ENCODE results near the gene MEGF11.

MEGF11 gene

GRCh38 chr15:66046751-66047150, 206.8 kb downstream of the MEGF11 start:
- no peak for ATAC-seq (ENCODE audit: low read depth)
- TF ChIP-seq, protein P1, sequence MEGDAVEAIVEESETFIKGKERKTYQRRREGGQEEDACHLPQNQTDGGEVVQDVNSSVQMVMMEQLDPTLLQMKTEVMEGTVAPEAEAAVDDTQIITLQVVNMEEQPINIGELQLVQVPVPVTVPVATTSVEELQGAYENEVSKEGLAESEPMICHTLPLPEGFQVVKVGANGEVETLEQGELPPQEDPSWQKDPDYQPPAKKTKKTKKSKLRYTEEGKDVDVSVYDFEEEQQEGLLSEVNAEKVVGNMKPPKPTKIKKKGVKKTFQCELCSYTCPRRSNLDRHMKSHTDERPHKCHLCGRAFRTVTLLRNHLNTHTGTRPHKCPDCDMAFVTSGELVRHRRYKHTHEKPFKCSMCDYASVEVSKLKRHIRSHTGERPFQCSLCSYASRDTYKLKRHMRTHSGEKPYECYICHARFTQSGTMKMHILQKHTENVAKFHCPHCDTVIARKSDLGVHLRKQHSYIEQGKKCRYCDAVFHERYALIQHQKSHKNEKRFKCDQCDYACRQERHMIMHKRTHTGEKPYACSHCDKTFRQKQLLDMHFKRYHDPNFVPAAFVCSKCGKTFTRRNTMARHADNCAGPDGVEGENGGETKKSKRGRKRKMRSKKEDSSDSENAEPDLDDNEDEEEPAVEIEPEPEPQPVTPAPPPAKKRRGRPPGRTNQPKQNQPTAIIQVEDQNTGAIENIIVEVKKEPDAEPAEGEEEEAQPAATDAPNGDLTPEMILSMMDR (IDR thresholded peaks at IDR 0.05; ENCODE audit: poor library complexity, severe bottlenecking): peak; percentile 34
- Histone ChIP-seq H3K27ac (ENCODE audit: poor library complexity, severe bottlenecking) (no peak overlapping the region), H3K4me3 (ENCODE audit: severe bottlenecking) (no peak overlapping the region), H3K36me3 (ENCODE audit: low read depth) (no peaks in the 10 kb centered on the region), H3K4me1 (ENCODE audit: insufficient read depth, poor library complexity, severe bottlenecking) (no peaks in the 10 kb centered on the region), H3K27me3 (ENCODE audit: insufficient read depth, poor library complexity, severe bottlenecking) (no peaks in the 10 kb centered on the region), H3K9me3 (ENCODE audit: severe bottlenecking) (no peaks in the 10 kb centered on the region)
- no peak for DNase-seq (ENCODE audit: low spot score)

- no peaks in the 10 kb centered on the region for H3K36me3 ChIP-seq (ENCODE audit: low read depth)
- TF ChIP-seq, protein P1 (IDR thresholded peaks at IDR 0.05; ENCODE audit: poor library complexity, severe bottlenecking): no peak
- H3K27ac ChIP-seq (ENCODE audit: poor library complexity, severe bottlenecking): no peak overlapping the region
- H3K27me3 ChIP-seq (ENCODE audit: insufficient read depth, poor library complexity, severe bottlenecking): no peaks in the 10 kb centered on the region
- no peak for DNase-seq (ENCODE audit: low spot score)
- H3K9me3 ChIP-seq (ENCODE audit: severe bottlenecking): no peaks in the 10 kb centered on the region
- no peaks in the 10 kb centered on the region for H3K4me1 ChIP-seq (ENCODE audit: insufficient read depth, poor library complexity, severe bottlenecking)
- no peak overlapping the region for H3K4me3 ChIP-seq (ENCODE audit: severe bottlenecking)
- ATAC-seq (ENCODE audit: low read depth): no peak; the same call in 2 of the 3 replicates
Measured at GRCh38 chr15:66046326-66046725, 207.2 kb downstream of the MEGF11 start.

DNA sequence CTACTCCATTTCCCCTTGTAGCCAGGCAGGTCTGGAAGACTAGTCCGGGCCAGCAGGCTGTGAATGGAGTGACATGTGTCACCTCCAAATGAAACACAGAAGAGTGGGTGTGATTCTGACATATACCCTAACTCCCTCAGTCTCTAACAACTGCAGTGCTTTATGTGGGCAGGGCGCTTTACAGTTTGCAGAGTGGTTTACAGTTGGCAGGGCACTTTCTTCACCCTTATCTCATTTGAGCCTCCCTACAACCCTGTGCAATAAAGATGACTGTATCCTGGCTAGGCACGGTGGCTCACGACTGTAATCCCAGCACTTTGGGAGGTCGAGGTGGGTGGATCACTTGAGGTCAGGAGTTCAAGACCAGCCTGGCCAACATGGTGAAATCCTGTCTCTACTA, 208.0 kb downstream of the MEGF11 start:
- TF ChIP-seq, protein P1 (IDR thresholded peaks at IDR 0.05; ENCODE audit: poor library complexity, severe bottlenecking): no peak
- H3K36me3 ChIP-seq (ENCODE audit: low read depth): no peaks in the 10 kb centered on the region
- H3K4me3 ChIP-seq (ENCODE audit: severe bottlenecking): no peak overlapping the region
- no peaks in the 10 kb centered on the region for H3K27me3 ChIP-seq (ENCODE audit: insufficient read depth, poor library complexity, severe bottlenecking)
- ATAC-seq (ENCODE audit: low read depth) (no peak), DNase-seq (ENCODE audit: low spot score) (no peak)
- no peaks in the 10 kb centered on the region for H3K4me1 ChIP-seq (ENCODE audit: insufficient read depth, poor library complexity, severe bottlenecking)
- no peak overlapping the region for H3K27ac ChIP-seq (ENCODE audit: poor library complexity, severe bottlenecking)
- no peaks in the 10 kb centered on the region for H3K9me3 ChIP-seq (ENCODE audit: severe bottlenecking)

- Histone ChIP-seq H3K4me3 (ENCODE audit: severe bottlenecking) (no peak overlapping the region), H3K36me3 (ENCODE audit: low read depth) (no peaks in the 10 kb centered on the region), H3K4me1 (ENCODE audit: insufficient read depth, poor library complexity, severe bottlenecking) (no peaks in the 10 kb centered on the region), H3K9me3 (ENCODE audit: severe bottlenecking) (no peaks in the 10 kb centered on the region), H3K27me3 (ENCODE audit: insufficient read depth, poor library complexity, severe bottlenecking) (no peaks in the 10 kb centered on the region), H3K27ac (ENCODE audit: poor library complexity, severe bottlenecking) (no peak overlapping the region)
- TF ChIP-seq, protein P1 (IDR thresholded peaks at IDR 0.05; ENCODE audit: poor library complexity, severe bottlenecking): no peak
- DNase-seq (ENCODE audit: low spot score): no peak
- no peak for ATAC-seq (ENCODE audit: low read depth)
Measured at GRCh38 chr15:66044837-66045236, 208.7 kb downstream of the MEGF11 start.

GRCh38 chr15:66043264-66043663, 210.3 kb downstream of the MEGF11 start:
- H3K27ac ChIP-seq (ENCODE audit: poor library complexity, severe bottlenecking): no peak overlapping the region
- no peaks in the 10 kb centered on the region for H3K9me3 ChIP-seq (ENCODE audit: severe bottlenecking)
- H3K27me3 ChIP-seq (ENCODE audit: insufficient read depth, poor library complexity, severe bottlenecking): no peaks in the 10 kb centered on the region
- DNase-seq (ENCODE audit: low spot score) (no peak), ATAC-seq (ENCODE audit: low read depth) (no peak)
- no peaks in the 10 kb centered on the region for H3K4me1 ChIP-seq (ENCODE audit: insufficient read depth, poor library complexity, severe bottlenecking)
- no peak overlapping the region for H3K4me3 ChIP-seq (ENCODE audit: severe bottlenecking)
- H3K36me3 ChIP-seq (ENCODE audit: low read depth): no peaks in the 10 kb centered on the region
- TF ChIP-seq, protein P1 (IDR thresholded peaks at IDR 0.05; ENCODE audit: poor library complexity, severe bottlenecking): no peak

Data from RWPE2 (cell line).